NB4 (cell line): ENCODE measurements around the gene HOXA5.

ENCODE experiments used
- POLR2A ChIP-seq: IDR thresholded peaks from 2 replicates; pipeline ENCODE4 v1.6.1; 2011; ENCODE audit warnings: mild to moderate bottlenecking; ENCODE audit not compliant: insufficient read length; ENCODE audit errors: extremely low read depth
- TF ChIP-seq, protein P1 (sequence below): IDR thresholded peaks from 2 replicates; pipeline ENCODE4 v1.6.1; 2011; ENCODE audit warnings: low read depth, low read length

GRCh38 chr7:27157702-27158431, 14.4 kb upstream of the HOXA5 start:
- no peak for TF ChIP-seq POLR2A
- TF ChIP-seq, protein P1, sequence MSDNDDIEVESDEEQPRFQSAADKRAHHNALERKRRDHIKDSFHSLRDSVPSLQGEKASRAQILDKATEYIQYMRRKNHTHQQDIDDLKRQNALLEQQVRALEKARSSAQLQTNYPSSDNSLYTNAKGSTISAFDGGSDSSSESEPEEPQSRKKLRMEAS, result no peak
